Lower leg skin (tissue), 3 donors: ENCODE results near the gene DTNBP1.

Experiments used
- POLR2A ChIP-seq, 2 donors: fragments of 450-650 bp; IDR thresholded peaks; one replicate each; pipeline ENCODE4 v1.6.1; 2016 to 2017; ENCODE audit warnings: antibody characterized with exemption in 2 of 2, mild to moderate bottlenecking in 1 of 2, moderate library complexity in 1 of 2
- TF ChIP-seq, protein P1 (sequence below), 3 donors: fragments of 450-650 bp; IDR thresholded peaks; one replicate each; pipeline ENCODE4 v1.5.1; 2016; ENCODE audit warnings: antibody characterized with exemption in 3 of 3, mild to moderate bottlenecking in 3 of 3, moderate library complexity in 2 of 3

DNA sequence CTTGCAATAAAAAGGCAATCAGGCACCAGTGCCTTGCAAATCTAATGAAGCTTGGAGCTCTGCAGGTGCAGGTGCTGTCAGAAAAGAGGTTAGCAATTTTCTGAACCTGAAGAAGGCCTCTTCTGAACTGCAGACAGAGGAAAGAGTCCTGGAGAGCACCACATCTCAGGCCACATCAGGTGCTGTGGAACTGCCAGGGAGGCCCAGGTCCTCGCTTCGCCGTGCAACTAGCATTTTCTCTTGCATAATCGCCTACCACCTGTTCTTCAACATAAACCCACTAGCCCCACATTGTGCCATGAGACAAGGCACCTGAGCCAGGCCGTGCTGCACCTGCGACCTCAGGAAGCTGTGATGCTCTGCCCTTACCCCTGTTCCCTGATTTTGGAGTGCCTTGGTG is 187.6 kb downstream of the DTNBP1 start:
- TF ChIP-seq, protein P1, sequence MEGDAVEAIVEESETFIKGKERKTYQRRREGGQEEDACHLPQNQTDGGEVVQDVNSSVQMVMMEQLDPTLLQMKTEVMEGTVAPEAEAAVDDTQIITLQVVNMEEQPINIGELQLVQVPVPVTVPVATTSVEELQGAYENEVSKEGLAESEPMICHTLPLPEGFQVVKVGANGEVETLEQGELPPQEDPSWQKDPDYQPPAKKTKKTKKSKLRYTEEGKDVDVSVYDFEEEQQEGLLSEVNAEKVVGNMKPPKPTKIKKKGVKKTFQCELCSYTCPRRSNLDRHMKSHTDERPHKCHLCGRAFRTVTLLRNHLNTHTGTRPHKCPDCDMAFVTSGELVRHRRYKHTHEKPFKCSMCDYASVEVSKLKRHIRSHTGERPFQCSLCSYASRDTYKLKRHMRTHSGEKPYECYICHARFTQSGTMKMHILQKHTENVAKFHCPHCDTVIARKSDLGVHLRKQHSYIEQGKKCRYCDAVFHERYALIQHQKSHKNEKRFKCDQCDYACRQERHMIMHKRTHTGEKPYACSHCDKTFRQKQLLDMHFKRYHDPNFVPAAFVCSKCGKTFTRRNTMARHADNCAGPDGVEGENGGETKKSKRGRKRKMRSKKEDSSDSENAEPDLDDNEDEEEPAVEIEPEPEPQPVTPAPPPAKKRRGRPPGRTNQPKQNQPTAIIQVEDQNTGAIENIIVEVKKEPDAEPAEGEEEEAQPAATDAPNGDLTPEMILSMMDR (IDR thresholded peaks at IDR 0.05), result no peak
- no peak for TF ChIP-seq POLR2A (IDR thresholded peaks at IDR 0.05)
